DND-41 (cell line): ENCODE measurements around the gene LSM4.

Experiments used
- ATAC-seq: fragments of 200-7000 bp; cut with Tn5 transposase; 3 replicates; pipeline ENCODE4 v1.9.1; 2021; ENCODE audit warnings: low read depth; ENCODE audit not compliant: insufficient read depth
- DNase-seq: peaks from one replicate; pipeline ENCODE4 v3.0.0-alpha.2; 2020
- H2AFZ ChIP-seq: 2 replicates; pipeline ENCODE4 v1.6.0; 2012; ENCODE audit warnings: low read depth, low read length
- H3K27ac ChIP-seq: 2 replicates; pipeline ENCODE4 v1.5.1; 2012; ENCODE audit warnings: low read length, inconsistent platforms
- H3K27me3 ChIP-seq: fragments of 200-600 bp; sonication (generic); 2 replicates; pipeline ENCODE4 v1.6.0; 2012; ENCODE audit warnings: low read length, mild to moderate bottlenecking, inconsistent platforms; ENCODE audit not compliant: insufficient read depth, poor library complexity
- H3K36me3 ChIP-seq: 2 replicates; pipeline ENCODE4 v1.5.1; 2012; ENCODE audit warnings: low read length, inconsistent platforms; ENCODE audit not compliant: insufficient read depth
- H3K4me1 ChIP-seq: 2 replicates; pipeline ENCODE4 v1.5.1; 2012; ENCODE audit warnings: mild to moderate bottlenecking, low read length; ENCODE audit not compliant: insufficient read depth
- H3K4me2 ChIP-seq: 2 replicates; pipeline ENCODE4 v1.6.0; 2012; ENCODE audit warnings: mild to moderate bottlenecking, moderate library complexity, low read length, inconsistent platforms; ENCODE audit not compliant: insufficient read depth
- H3K4me3 ChIP-seq, 2 experiments: fragments of 200-600 bp in 1 of 2; shearing (Covaris generic) in 1 of 2; 2 replicates each; pipeline ENCODE4 v1.5.1; 2012 to 2016; ENCODE audit warnings: inconsistent platforms in 2 of 2, low read length in 2 of 2, mild to moderate bottlenecking in 2 of 2, low read depth in 1 of 2, moderate library complexity in 1 of 2
- H3K79me2 ChIP-seq: 2 replicates; pipeline ENCODE4 v1.6.0; 2012; ENCODE audit warnings: low read length, inconsistent platforms; ENCODE audit not compliant: insufficient read depth
- H3K9ac ChIP-seq: 2 replicates; pipeline ENCODE4 v1.6.0; 2012; ENCODE audit warnings: low read depth, mild to moderate bottlenecking, inconsistent platforms, low read length, moderate library complexity
- H3K9me3 ChIP-seq: 2 replicates; pipeline ENCODE4 v1.5.1; 2012; ENCODE audit warnings: low read length, moderate library complexity, mild to moderate bottlenecking, inconsistent platforms; ENCODE audit not compliant: insufficient read depth, severe bottlenecking
- H4K20me1 ChIP-seq: 2 replicates; pipeline ENCODE4 v1.6.0; 2012; ENCODE audit warnings: low read length; ENCODE audit not compliant: insufficient read depth
- CTCF ChIP-seq: IDR thresholded peaks from 2 replicates; pipeline ENCODE4 v1.5.1; 2012; ENCODE audit warnings: borderline replicate concordance, low read length, moderate library complexity, mild to moderate bottlenecking; ENCODE audit not compliant: poor library complexity, severe bottlenecking; ENCODE audit errors: extremely low read depth
- EZH2 ChIP-seq: IDR thresholded peaks from 3 replicates; pipeline ENCODE4 v1.6.1; 2012; ENCODE audit warnings: borderline replicate concordance, low read depth, mild to moderate bottlenecking, moderate library complexity, low read length, inconsistent platforms; ENCODE audit not compliant: severe bottlenecking

Gene LSM4

GRCh38 chr19:18271433-18271841, 51.4 kb downstream of the LSM4 start:
- no peak overlapping the region for H3K4me3 ChIP-seq
- H3K4me1 ChIP-seq: no peaks in the 10 kb centered on the region
- no peaks in the 10 kb centered on the region; the same call in 1 of the 2 replicates for H3K79me2 ChIP-seq
- no peaks in the 10 kb centered on the region for H3K27me3 ChIP-seq
- no peak overlapping the region for H2AFZ ChIP-seq
- ATAC-seq (no peak), DNase-seq (no peak)
- no peak overlapping the region for H3K27ac ChIP-seq
- no peak overlapping the region for H3K9ac ChIP-seq
- no peaks in the 10 kb centered on the region for H3K9me3 ChIP-seq
- no peak overlapping the region for H3K4me2 ChIP-seq
- no peaks in the 10 kb centered on the region for H3K36me3 ChIP-seq
- TF ChIP-seq CTCF: no peak
- TF ChIP-seq EZH2: no peak
- peaks cover 18% of the 10 kb centered on the region for H4K20me1 ChIP-seq

GRCh38 chr19:18270326-18270725, 52.5 kb downstream of the LSM4 start:
- Histone ChIP-seq H3K27ac (no peak overlapping the region), H3K27me3 (no peaks in the 10 kb centered on the region), H3K79me2 (no peaks in the 10 kb centered on the region), H2AFZ (no peak overlapping the region), H3K4me3 (no peak overlapping the region), H3K36me3 (no peaks in the 10 kb centered on the region), H3K9ac (no peak overlapping the region), H3K4me2 (no peak overlapping the region), H3K9me3 (no peaks in the 10 kb centered on the region), H3K4me1 (peaks cover 10% of the 10 kb centered on the region), H4K20me1 (peaks cover 10% of the 10 kb centered on the region)
- TF ChIP-seq CTCF: no peak
- no peak for TF ChIP-seq EZH2
- no peak for DNase-seq
- no peak for ATAC-seq

- H3K36me3 ChIP-seq: no peaks in the 10 kb centered on the region
Observed at GRCh38 chr19:18269070-18269723, 53.7 kb downstream of the LSM4 start.

More at GRCh38 chr19:18269070-18269723, 53.7 kb downstream of the LSM4 start:
- Histone ChIP-seq H3K4me2 (no peak overlapping the region), H3K27ac (no peak overlapping the region), H3K9ac (no peak overlapping the region), H3K9me3 (no peaks in the 10 kb centered on the region), H3K4me1 (peaks cover 13% of the 10 kb centered on the region), H3K79me2 (no peaks in the 10 kb centered on the region), H2AFZ (no peak overlapping the region), H3K4me3 (no peak overlapping the region), H4K20me1 (peaks cover 2% of the 10 kb centered on the region), H3K27me3 (no peaks in the 10 kb centered on the region)
- ATAC-seq (no peak), DNase-seq (no peak)
- no peak for TF ChIP-seq CTCF
- TF ChIP-seq EZH2: no peak
